K562 (cell line): ENCODE measurements around the gene CORO6. TPM values are rescaled to one million over a fixed set of nuclear protein-coding genes. Genes with fewer than 3 reads are reported as not detected.

ENCODE experiments used
- ARID3A ChIP-seq: IDR thresholded peaks from 2 replicates; pipeline ENCODE4 v1.6.1; 2012; ENCODE audit warnings: low read depth, low read length, improper control_type of control experiment, borderline replicate concordance
- CBX5 ChIP-seq: IDR thresholded peaks from 2 replicates; pipeline ENCODE4 v1.6.1; 2014; ENCODE audit warnings: low read depth, borderline replicate concordance
- CREB3L1 ChIP-seq: fragments of 450-650 bp; IDR thresholded peaks from 2 replicates; pipeline ENCODE4 v1.6.1; 2014; ENCODE audit warnings: low read depth, mild to moderate bottlenecking, moderate library complexity, borderline replicate concordance
- HDAC1 ChIP-seq, 2 experiments: fragments of 450-650 bp; IDR thresholded peaks; 2 replicates each; pipeline ENCODE4 v1.6.1; 2016 to 2017; ENCODE audit warnings: inconsistent platforms in 1 of 2, mild to moderate bottlenecking in 1 of 2, moderate library complexity in 1 of 2
- HMBOX1 ChIP-seq: sonication (generic); IDR thresholded peaks from 2 replicates; pipeline ENCODE4 v1.6.1; 2016
- KDM1A ChIP-seq, 2 experiments: fragments of 450-650 bp; IDR thresholded peaks; 2 replicates each; pipeline ENCODE4 v1.6.1; 2016; ENCODE audit warnings: mild to moderate bottlenecking in 2 of 2
- KLF1 ChIP-seq: fragments of 450-650 bp; IDR thresholded peaks from 2 replicates; pipeline ENCODE4 v1.6.1; 2016; ENCODE audit warnings: missing genetic modification characterization, missing compliant biosample characterization
- RBM17 ChIP-seq: fragments of 200-400 bp; formaldehyde crosslinking; IDR thresholded peaks from 2 replicates; pipeline ENCODE4 v1.6.1; 2017; ENCODE audit warnings: low read depth, mild to moderate bottlenecking, low read length, borderline replicate concordance
- RFX1 ChIP-seq: fragments of 450-650 bp; IDR thresholded peaks from 2 replicates; pipeline ENCODE4 v1.6.1; 2016; ENCODE audit warnings: mild to moderate bottlenecking, moderate library complexity
- SMAD4 ChIP-seq: fragments of 250-450 bp; sonication (Bioruptor Pico); conservative IDR thresholded peaks from 2 replicates; pipeline ENCODE4 v1.8.0; 2021; ENCODE audit warnings: inconsistent platforms, mild to moderate bottlenecking, moderate library complexity
- SMARCB1 ChIP-seq: IDR thresholded peaks from 2 replicates; pipeline ENCODE4 v1.6.1; 2011; ENCODE audit warnings: improper control_type of control experiment, low read depth; ENCODE audit not compliant: insufficient read length
- ZNF395 ChIP-seq: fragments of 200-800 bp; sonication (Bioruptor generic); IDR thresholded peaks from 2 replicates; pipeline ENCODE4 v1.6.1; 2017; ENCODE audit warnings: missing genetic modification characterization, missing compliant biosample characterization
- ZNF445 ChIP-seq: fragments of 250-450 bp; sonication (Bioruptor Pico); IDR thresholded peaks from 2 replicates; pipeline ENCODE4 v1.4.0; 2020; ENCODE audit warnings: low read depth, mild to moderate bottlenecking, moderate library complexity
- polyA plus RNA-seq, 8 experiments: library from polyadenylated mRNA; depleted of rRNA in 4 of 8; stranded (reverse) in 5 of 8; unstranded in 3 of 8; fragments of >200 nt; fragmentation: Nextera tagmentation in 2 of 8; fragmentation: Illumina TruSeq in 1 of 8; extraction: Ambion mirVana in 2 of 8; extraction: Trizol in 1 of 8; gene quantifications; 2 replicates each; pipeline versions ENCODE4 v1.2.1 to v1.2.3, GENCODE V29; 2011 to 2014; ENCODE audit warnings: inconsistent platforms in 1 of 8, missing spikeins in 1 of 8
- total RNA-seq, 7 experiments: library from RNA; depleted of rRNA in 6 of 7; stranded (reverse); fragments of >200 nt in 6 of 7; fragmentation: Illumina TruSeq in 2 of 7; extraction: Trizol in 2 of 7; gene quantifications; 2 replicates each; pipeline versions ENCODE4 v1.2.1 to v1.2.3, GENCODE V29; 2011 to 2021; ENCODE audit warnings: low replicate concordance in 1 of 7

CORO6 gene
- total and polyA plus RNA-seq, 9 of the 15 experiments (the other 6 are each of a cell fraction or from before 2014, with no cell fraction given): 0.04 to 11.9 (median 2.4) TPM

GRCh38 chr17:29627951-29628350, 5.2 kb upstream of the CORO6 start (continued):
- TF ChIP-seq SMAD4 (CRISPR knock-in tag) (no peak), KLF1 (tag) (no peak), HDAC1 (IDR thresholded peaks at IDR 0.05) (no peak), ZNF445 (CRISPR knock-in tag) (no peak), ZNF395 (CRISPR knock-in tag) (no peak), CBX5 (no peak), CREB3L1 (no peak), RBM17 (no peak), RFX1 (no peak), KDM1A (IDR thresholded peaks at IDR 0.05) (no peak), SMARCB1 (no peak), HMBOX1 (no peak), ARID3A (no peak)
- TF ChIP-seq, all 486 proteins: peak for 0
